ENCODE results near the gene NID1.

Gene NID1

GRCh38 chr1:235933017-235933765, 131.7 kb downstream of the NID1 start:
- H3K18ac ChIP-seq (ENCODE audit: low read length), result no peak overlapping the region
- no peak overlapping the region for H2BK15ac ChIP-seq (ENCODE audit: low read length)
- no peak overlapping the region for H3K27ac ChIP-seq (replicated peaks; ENCODE audit: low read length)
- H2AK5ac ChIP-seq (ENCODE audit: low read depth, low read length), result no peak overlapping the region
- H3K4me3 ChIP-seq (ENCODE audit: low read length in 2 of 2), result peak overlapping the region in 1 of 2 donors; percentile 54
- H3K23ac ChIP-seq (ENCODE audit: low read depth, low read length, poor library complexity), result no peak overlapping the region
- no peak overlapping the region for H2BK12ac ChIP-seq (ENCODE audit: low read length)
- no peak overlapping the region for H4K8ac ChIP-seq (ENCODE audit: low read depth, low read length)
- H2BK5ac ChIP-seq (ENCODE audit: low read length), result no peak overlapping the region
- H3K36me3 ChIP-seq (replicated peaks in 1 of 2; ENCODE audit: control insufficient read depth in 2 of 2, insufficient read depth in 2 of 2, low read length in 2 of 2), result no peaks in the 10 kb centered on the region
- peaks cover 0 to 5% (median 0%) of the 10 kb centered on the region in 3 experiments for H3K27me3 ChIP-seq (ENCODE audit: control insufficient read depth in 3 of 3, insufficient read depth in 3 of 3, low read depth in 1 of 3, low read length in 3 of 3)
- WGBS, 2 donors (ENCODE audit: extremely low coverage in 2 of 2, insufficient read length in 2 of 2, insufficient replicate concordance in 1 of 2), result no CpG with 5 or more reads among the region's 8 CpGs
- H3K4me2 ChIP-seq (ENCODE audit: insufficient read depth, low read length, poor library complexity, severe bottlenecking), result no peak overlapping the region
- DNase-seq (ENCODE audit: low spot score), result no peak
- no peak overlapping the region for H3K4ac ChIP-seq (ENCODE audit: low read length)
- peaks cover 0 to 4% of the 10 kb centered on the region in 2 donors for H3K4me1 ChIP-seq (ENCODE audit: control insufficient read depth in 2 of 2, insufficient read depth in 1 of 2, low read depth in 1 of 2, low read length in 2 of 2)
- H2BK120ac ChIP-seq (ENCODE audit: low read depth, low read length), result no peak overlapping the region
- H3K79me1 ChIP-seq (ENCODE audit: low read depth, low read length), result no peaks in the 10 kb centered on the region
- H2AFZ ChIP-seq (ENCODE audit: low read length), result no peak overlapping the region
- H4K91ac ChIP-seq (ENCODE audit: low read depth, low read length, poor library complexity), result no peak overlapping the region
- H3K9ac ChIP-seq (ENCODE audit: low read depth, low read length, poor library complexity), result no peak overlapping the region
- H3K9me3 ChIP-seq (replicated peaks in 1 of 2; ENCODE audit: control insufficient read depth in 2 of 2, insufficient read depth in 1 of 2, low read depth in 1 of 2, low read length in 2 of 2), result no peaks in the 10 kb centered on the region
- no peak overlapping the region for H3K14ac ChIP-seq (ENCODE audit: low read length)

DNA sequence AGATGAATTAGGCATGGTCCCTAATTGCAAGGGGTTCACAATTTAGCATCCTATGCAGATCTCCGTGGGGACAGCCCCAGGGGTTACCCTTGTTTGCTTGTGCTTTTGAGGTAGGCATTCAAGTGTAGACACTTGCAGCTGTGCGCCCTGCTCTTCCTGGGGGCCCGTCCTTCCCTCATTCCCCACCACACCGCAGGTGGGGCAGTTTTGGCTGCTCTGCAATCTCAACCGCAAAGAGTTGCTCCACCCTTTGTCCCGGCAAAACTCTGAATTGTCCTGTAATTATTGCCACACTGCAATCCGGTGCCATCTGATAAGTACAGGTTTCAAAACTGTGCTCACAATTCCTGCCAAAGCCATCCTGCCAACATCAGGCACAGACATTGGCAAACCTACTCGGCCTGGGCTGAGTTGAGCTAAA, 132.8 kb downstream of the NID1 start:
- Histone ChIP-seq H3K4me3 (ENCODE audit: low read length in 2 of 2) (no peak overlapping the region), H2AK5ac (ENCODE audit: low read depth, low read length) (no peak overlapping the region), H3K79me1 (ENCODE audit: low read depth, low read length) (no peaks in the 10 kb centered on the region)

DNA sequence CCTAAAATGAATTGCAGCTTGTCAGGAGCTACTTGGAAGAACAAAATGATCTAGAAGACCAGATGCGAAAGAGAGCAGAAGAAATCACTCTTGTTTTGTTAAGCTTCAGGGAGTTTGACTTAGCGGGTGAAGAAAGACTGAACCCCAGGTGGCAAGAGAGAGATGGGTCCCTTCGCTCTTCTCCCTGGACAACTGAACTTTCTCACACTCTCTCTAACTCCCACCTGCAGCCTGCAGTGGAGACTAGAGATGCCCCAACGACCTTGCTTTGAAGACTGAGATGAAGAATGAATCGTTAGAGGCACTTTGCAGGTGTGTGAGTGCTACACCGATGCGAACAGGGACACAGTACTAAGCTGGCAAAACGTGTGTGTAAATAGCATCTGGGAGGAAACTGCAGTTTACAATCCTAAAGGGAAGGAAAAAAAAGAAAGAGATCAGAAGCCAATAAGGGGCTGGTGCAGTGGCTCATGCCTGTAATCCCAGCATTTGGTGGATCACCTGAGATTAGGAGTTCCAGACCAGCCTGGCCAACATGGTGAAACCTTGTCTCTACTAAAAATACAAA, 133.6 kb downstream of the NID1 start:
- no peak overlapping the region for H3K18ac ChIP-seq (ENCODE audit: low read length)
- no peak overlapping the region for H4K8ac ChIP-seq (ENCODE audit: low read depth, low read length)
- H3K4ac ChIP-seq (ENCODE audit: low read length), result no peak overlapping the region
- H3K14ac ChIP-seq (ENCODE audit: low read length), result no peak overlapping the region
- no peak overlapping the region for H2BK12ac ChIP-seq (ENCODE audit: low read length)
- no peak overlapping the region for H3K9ac ChIP-seq (ENCODE audit: low read depth, low read length, poor library complexity)
- no peak overlapping the region for H2AFZ ChIP-seq (ENCODE audit: low read length)
- no CpG with 5 or more reads among the region's 8 CpGs for WGBS, 2 donors (ENCODE audit: extremely low coverage in 2 of 2, insufficient read length in 2 of 2, insufficient replicate concordance in 1 of 2)
- no peak overlapping the region for H4K91ac ChIP-seq (ENCODE audit: low read depth, low read length, poor library complexity)
- H3K36me3 ChIP-seq (replicated peaks in 1 of 2; ENCODE audit: control insufficient read depth in 2 of 2, insufficient read depth in 2 of 2, low read length in 2 of 2), result no peaks in the 10 kb centered on the region
- no peak overlapping the region for H3K4me2 ChIP-seq (ENCODE audit: insufficient read depth, low read length, poor library complexity, severe bottlenecking)
- H2BK5ac ChIP-seq (ENCODE audit: low read length), result no peak overlapping the region
- no peak for DNase-seq (ENCODE audit: low spot score)
- H3K27me3 ChIP-seq (ENCODE audit: control insufficient read depth in 3 of 3, insufficient read depth in 3 of 3, low read depth in 1 of 3, low read length in 3 of 3), result peaks cover 0 to 5% (median 0%) of the 10 kb centered on the region in 3 experiments
- H3K23ac ChIP-seq (ENCODE audit: low read depth, low read length, poor library complexity), result no peak overlapping the region
- H2BK120ac ChIP-seq (ENCODE audit: low read depth, low read length), result no peak overlapping the region
- no peak overlapping the region for H2AK5ac ChIP-seq (ENCODE audit: low read depth, low read length)
- no peaks in the 10 kb centered on the region for H3K79me1 ChIP-seq (ENCODE audit: low read depth, low read length)
- no peak overlapping the region for H3K4me3 ChIP-seq (ENCODE audit: low read length in 2 of 2)
- no peak overlapping the region for H3K27ac ChIP-seq (replicated peaks; ENCODE audit: low read length)
- H2BK15ac ChIP-seq (ENCODE audit: low read length), result no peak overlapping the region
- peaks cover 0 to 4% of the 10 kb centered on the region in 2 donors for H3K4me1 ChIP-seq (ENCODE audit: control insufficient read depth in 2 of 2, insufficient read depth in 1 of 2, low read depth in 1 of 2, low read length in 2 of 2)
- no peaks in the 10 kb centered on the region for H3K9me3 ChIP-seq (replicated peaks in 1 of 2; ENCODE audit: control insufficient read depth in 2 of 2, insufficient read depth in 1 of 2, low read depth in 1 of 2, low read length in 2 of 2)

More for the DNA sequence above, 132.8 kb downstream of the NID1 start:
- Histone ChIP-seq H2BK12ac (ENCODE audit: low read length) (no peak overlapping the region), H2BK120ac (ENCODE audit: low read depth, low read length) (no peak overlapping the region), H3K4ac (ENCODE audit: low read length) (no peak overlapping the region), H2BK5ac (ENCODE audit: low read length) (no peak overlapping the region), H4K8ac (ENCODE audit: low read depth, low read length) (no peak overlapping the region), H3K9me3 (replicated peaks in 1 of 2; ENCODE audit: control insufficient read depth in 2 of 2, insufficient read depth in 1 of 2, low read depth in 1 of 2, low read length in 2 of 2) (no peaks in the 10 kb centered on the region), H3K36me3 (replicated peaks in 1 of 2; ENCODE audit: control insufficient read depth in 2 of 2, insufficient read depth in 2 of 2, low read length in 2 of 2) (no peaks in the 10 kb centered on the region), H3K27me3 (ENCODE audit: control insufficient read depth in 3 of 3, insufficient read depth in 3 of 3, low read depth in 1 of 3, low read length in 3 of 3) (peaks cover 0 to 5% (median 0%) of the 10 kb centered on the region in 3 experiments), H3K27ac (replicated peaks; ENCODE audit: low read length) (no peak overlapping the region), H4K91ac (ENCODE audit: low read depth, low read length, poor library complexity) (no peak overlapping the region), H2BK15ac (ENCODE audit: low read length) (no peak overlapping the region), H3K23ac (ENCODE audit: low read depth, low read length, poor library complexity) (no peak overlapping the region), H3K4me1 (ENCODE audit: control insufficient read depth in 2 of 2, insufficient read depth in 1 of 2, low read depth in 1 of 2, low read length in 2 of 2) (peaks cover 0 to 4% of the 10 kb centered on the region in 2 donors), H2AFZ (ENCODE audit: low read length) (no peak overlapping the region), H3K14ac (ENCODE audit: low read length) (no peak overlapping the region), H3K4me2 (ENCODE audit: insufficient read depth, low read length, poor library complexity, severe bottlenecking) (no peak overlapping the region), H3K9ac (ENCODE audit: low read depth, low read length, poor library complexity) (peak overlapping the region; percentile 1), H3K18ac (ENCODE audit: low read length) (no peak overlapping the region)
- DNase-seq (ENCODE audit: low spot score), result no peak
- no CpG with 5 or more reads among the region's 8 CpGs for WGBS, 2 donors (ENCODE audit: extremely low coverage in 2 of 2, insufficient read length in 2 of 2, insufficient replicate concordance in 1 of 2)

GRCh38 chr1:235930543-235930942, 134.3 kb downstream of the NID1 start:
- no CpG with 5 or more reads among the region's 8 CpGs for WGBS, 2 donors (ENCODE audit: extremely low coverage in 2 of 2, insufficient read length in 2 of 2, insufficient replicate concordance in 1 of 2)
- Histone ChIP-seq H3K27me3 (ENCODE audit: control insufficient read depth in 3 of 3, insufficient read depth in 3 of 3, low read depth in 1 of 3, low read length in 3 of 3) (peaks cover 0 to 5% (median 0%) of the 10 kb centered on the region in 3 experiments), H3K4me3 (ENCODE audit: low read length in 2 of 2) (no peak overlapping the region), H4K8ac (ENCODE audit: low read depth, low read length) (no peak overlapping the region), H3K36me3 (replicated peaks in 1 of 2; ENCODE audit: control insufficient read depth in 2 of 2, insufficient read depth in 2 of 2, low read length in 2 of 2) (no peaks in the 10 kb centered on the region), H3K18ac (ENCODE audit: low read length) (no peak overlapping the region), H3K4me1 (ENCODE audit: control insufficient read depth in 2 of 2, insufficient read depth in 1 of 2, low read depth in 1 of 2, low read length in 2 of 2) (peaks cover 0 to 4% of the 10 kb centered on the region in 2 donors), H3K79me1 (ENCODE audit: low read depth, low read length) (no peaks in the 10 kb centered on the region), H3K4ac (ENCODE audit: low read length) (no peak overlapping the region), H3K27ac (replicated peaks; ENCODE audit: low read length) (no peak overlapping the region), H3K4me2 (ENCODE audit: insufficient read depth, low read length, poor library complexity, severe bottlenecking) (no peak overlapping the region), H3K23ac (ENCODE audit: low read depth, low read length, poor library complexity) (no peak overlapping the region), H3K14ac (ENCODE audit: low read length) (no peak overlapping the region), H2BK5ac (ENCODE audit: low read length) (no peak overlapping the region), H2BK120ac (ENCODE audit: low read depth, low read length) (no peak overlapping the region), H2AK5ac (ENCODE audit: low read depth, low read length) (no peak overlapping the region), H3K9me3 (replicated peaks in 1 of 2; ENCODE audit: control insufficient read depth in 2 of 2, insufficient read depth in 1 of 2, low read depth in 1 of 2, low read length in 2 of 2) (no peaks in the 10 kb centered on the region), H2AFZ (ENCODE audit: low read length) (no peak overlapping the region), H3K9ac (ENCODE audit: low read depth, low read length, poor library complexity) (no peak overlapping the region), H4K91ac (ENCODE audit: low read depth, low read length, poor library complexity) (no peak overlapping the region), H2BK15ac (ENCODE audit: low read length) (no peak overlapping the region), H2BK12ac (ENCODE audit: low read length) (no peak overlapping the region)
- DNase-seq (ENCODE audit: low spot score), result no peak

Measured in neuronal stem cell (in vitro differentiated cells).